ENCODE data around the gene EBNA1BP2. TPM values are rescaled to one million over a fixed set of nuclear protein-coding genes. Genes with fewer than 3 reads are reported as not detected.

The EBNA1BP2 gene, protein sequence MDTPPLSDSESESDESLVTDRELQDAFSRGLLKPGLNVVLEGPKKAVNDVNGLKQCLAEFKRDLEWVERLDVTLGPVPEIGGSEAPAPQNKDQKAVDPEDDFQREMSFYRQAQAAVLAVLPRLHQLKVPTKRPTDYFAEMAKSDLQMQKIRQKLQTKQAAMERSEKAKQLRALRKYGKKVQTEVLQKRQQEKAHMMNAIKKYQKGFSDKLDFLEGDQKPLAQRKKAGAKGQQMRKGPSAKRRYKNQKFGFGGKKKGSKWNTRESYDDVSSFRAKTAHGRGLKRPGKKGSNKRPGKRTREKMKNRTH
- 10 to 100 TPM; 74.0 to 81.7 TPM for total RNA-seq
- 87.9 TPM for polyA plus RNA-seq (ENCODE audit: insufficient read depth, low read depth, low replicate concordance)
- long read RNA-seq, donor 1, transcript EBNA1BP2-201 (9 exons, 1,322 nt): major isoform, 31 of 56 reads
- long read RNA-seq, donor 1, partial matches to known transcripts: 18 of 56 reads
- long read RNA-seq, donor 1, other reads (novel, unspliced or antisense): 0 of 56 reads
- long read RNA-seq, donor 2, transcript EBNA1BP2-201 (9 exons, 1,322 nt): major isoform, 17 of 33 reads
- long read RNA-seq, donor 2, partial matches to known transcripts: 14 of 33 reads
- long read RNA-seq, donor 2, other reads (novel, unspliced or antisense): 0 of 33 reads

DNA sequence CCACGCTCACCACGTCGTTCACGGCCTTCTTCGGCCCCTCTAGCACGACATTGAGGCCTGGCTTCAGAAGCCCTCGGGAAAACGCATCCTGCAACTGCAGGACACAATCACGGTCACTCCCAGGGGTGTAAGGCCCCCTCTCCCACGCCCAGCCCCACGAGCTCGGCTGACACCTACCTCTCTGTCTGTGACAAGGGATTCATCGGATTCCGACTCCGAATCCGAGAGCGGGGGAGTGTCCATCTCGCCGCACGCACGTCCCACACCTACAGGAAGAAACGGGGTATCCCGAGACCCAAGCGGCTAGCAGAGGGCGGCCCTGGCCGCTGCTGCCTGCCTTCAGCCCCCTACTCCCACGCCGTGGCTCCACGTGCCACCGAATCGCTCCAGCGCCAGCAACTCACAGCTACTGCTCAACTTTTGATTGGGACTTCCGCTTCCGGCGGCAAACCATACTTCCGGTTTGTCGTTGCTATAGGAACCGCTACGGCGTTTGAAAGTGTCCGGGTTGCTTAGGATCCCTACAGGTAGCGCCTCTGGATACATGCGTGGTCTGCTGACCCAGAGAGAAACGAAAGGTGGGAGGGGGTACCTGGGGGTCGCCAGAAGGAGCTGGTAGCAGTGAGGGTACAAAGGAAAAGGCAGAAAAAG lies at the start of gene EBNA1BP2, which contains the start of gene CFAP57:
TSS of gene EBNA1BP2 (minus strand) at position 415 of the 651 bp plus-strand sequence. CDS start at position 243, 172 bp downstream.
TSS of gene CFAP57 (plus strand) at position 455 of the 651 bp plus-strand sequence. CDS start 424 bp downstream, outside the sequence.
- DNase-seq: peak; percentile 95
- TF ChIP-seq POLR2A (IDR thresholded peaks at IDR 0.05): no peak
- TF ChIP-seq, protein P1, sequence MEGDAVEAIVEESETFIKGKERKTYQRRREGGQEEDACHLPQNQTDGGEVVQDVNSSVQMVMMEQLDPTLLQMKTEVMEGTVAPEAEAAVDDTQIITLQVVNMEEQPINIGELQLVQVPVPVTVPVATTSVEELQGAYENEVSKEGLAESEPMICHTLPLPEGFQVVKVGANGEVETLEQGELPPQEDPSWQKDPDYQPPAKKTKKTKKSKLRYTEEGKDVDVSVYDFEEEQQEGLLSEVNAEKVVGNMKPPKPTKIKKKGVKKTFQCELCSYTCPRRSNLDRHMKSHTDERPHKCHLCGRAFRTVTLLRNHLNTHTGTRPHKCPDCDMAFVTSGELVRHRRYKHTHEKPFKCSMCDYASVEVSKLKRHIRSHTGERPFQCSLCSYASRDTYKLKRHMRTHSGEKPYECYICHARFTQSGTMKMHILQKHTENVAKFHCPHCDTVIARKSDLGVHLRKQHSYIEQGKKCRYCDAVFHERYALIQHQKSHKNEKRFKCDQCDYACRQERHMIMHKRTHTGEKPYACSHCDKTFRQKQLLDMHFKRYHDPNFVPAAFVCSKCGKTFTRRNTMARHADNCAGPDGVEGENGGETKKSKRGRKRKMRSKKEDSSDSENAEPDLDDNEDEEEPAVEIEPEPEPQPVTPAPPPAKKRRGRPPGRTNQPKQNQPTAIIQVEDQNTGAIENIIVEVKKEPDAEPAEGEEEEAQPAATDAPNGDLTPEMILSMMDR (IDR thresholded peaks at IDR 0.05): no peak
- Histone ChIP-seq H3K4me3 (peak within 1 kb of the TSS; percentile 75 to 83), H3K27me3 (no peaks in the 10 kb centered on the region), H3K4me1 (peaks cover 5% of the 10 kb centered on the region), H3K27ac (no peak within 1 kb of the TSS), H3K9me3 (no peaks in the 10 kb centered on the region), H3K36me3 (ENCODE audit: low read depth, missing control alignments) (no peaks in the 10 kb centered on the region)
- intact Hi-C loops (cut with DNase I; ENCODE audit: low total_unique reads): no loop called here
- 1% methylated on average over 27 to 45 of the region's 45 CpGs for WGBS, 2 donors

DNA sequence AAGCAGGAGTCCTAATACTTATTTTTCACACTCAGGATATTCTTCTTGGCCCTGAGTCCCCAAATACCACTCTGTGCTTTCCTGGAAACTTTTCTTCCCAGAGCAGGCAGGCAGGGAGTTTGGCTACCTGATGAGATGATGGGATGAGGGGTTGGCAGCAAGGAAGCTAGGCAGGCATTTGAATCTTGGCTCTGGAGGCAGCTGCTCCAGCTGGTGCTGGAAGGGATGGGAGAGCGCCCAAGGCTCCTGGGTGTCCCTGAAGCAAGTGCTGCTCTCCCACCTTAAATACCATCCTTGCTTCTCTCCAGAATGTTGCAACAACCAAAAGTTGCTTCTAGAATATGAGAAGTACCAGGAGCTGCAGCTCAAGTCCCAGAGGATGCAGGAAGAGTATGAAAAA lies 49.7 kb upstream of the EBNA1BP2 start:
- Histone ChIP-seq H3K9me3 (no peaks in the 10 kb centered on the region), H3K27me3 (no peaks in the 10 kb centered on the region), H3K4me1 (no peaks in the 10 kb centered on the region), H3K36me3 (ENCODE audit: low read depth, missing control alignments) (no peaks in the 10 kb centered on the region), H3K4me3 (no peak overlapping the region), H3K27ac (no peak overlapping the region)
- TF ChIP-seq POLR2A (IDR thresholded peaks at IDR 0.05): no peak
- TF ChIP-seq, protein P1 (IDR thresholded peaks at IDR 0.05): no peak
- 88 to 100% methylated on average over 1 of the region's 1 CpG for WGBS, 2 donors
- intact Hi-C loops (cut with DNase I; ENCODE audit: low total_unique reads): no loop called here
- DNase-seq: no peak

DNA sequence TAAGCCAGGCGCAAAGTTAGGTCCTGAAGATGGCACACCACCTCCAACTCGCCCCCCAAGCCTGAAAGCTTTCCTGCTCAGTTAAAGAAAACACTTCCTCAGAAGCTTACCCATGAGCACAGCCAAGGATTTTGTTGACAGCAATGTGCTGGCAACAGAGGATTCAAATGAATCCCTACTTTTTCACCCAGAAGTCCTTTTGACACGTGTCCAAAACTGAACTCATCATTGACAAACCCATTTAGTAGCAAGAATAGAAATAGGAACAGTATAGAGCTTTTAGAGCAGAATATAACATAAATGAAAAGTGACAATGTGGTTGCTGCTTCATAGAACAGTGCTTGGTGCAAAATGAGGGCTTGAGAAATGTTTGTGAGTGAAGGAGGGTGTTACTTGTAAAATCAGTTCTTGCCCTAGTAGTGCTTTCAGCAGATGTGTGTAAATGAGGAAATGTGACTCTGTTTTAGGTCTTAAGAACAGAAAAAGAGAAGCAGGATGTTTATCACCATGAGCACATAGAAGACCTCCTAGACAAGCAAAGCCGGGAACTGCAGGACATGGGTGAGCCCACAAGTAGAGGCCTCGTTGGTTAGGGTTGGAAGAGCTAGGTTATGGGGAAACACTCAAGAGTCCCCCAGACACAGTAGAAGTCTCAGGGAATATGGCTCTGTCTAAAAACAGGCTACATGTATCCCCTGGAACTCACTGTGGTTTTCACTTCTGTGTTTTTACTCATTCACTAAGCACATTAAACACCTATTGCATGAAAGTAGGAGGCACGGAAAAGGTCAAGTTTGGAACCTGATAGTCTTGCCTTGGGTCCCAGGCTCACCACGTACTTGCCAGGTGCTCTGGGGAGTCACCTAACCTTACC lies 49.1 kb upstream of the EBNA1BP2 start:
- intact Hi-C loops (cut with DNase I; ENCODE audit: low total_unique reads): no loop called here

GRCh38 chr1:43217747-43218146 lies 45.7 kb upstream of the EBNA1BP2 start:
- H3K4me1 ChIP-seq: no peaks in the 10 kb centered on the region
- intact Hi-C loops (cut with DNase I; ENCODE audit: low total_unique reads): no loop called here
- DNase-seq: no peak
- no peaks in the 10 kb centered on the region for H3K27me3 ChIP-seq
- H3K9me3 ChIP-seq: no peaks in the 10 kb centered on the region
- H3K27ac ChIP-seq: no peak overlapping the region
- no peaks in the 10 kb centered on the region for H3K36me3 ChIP-seq (ENCODE audit: low read depth, missing control alignments)
- TF ChIP-seq, protein P1 (IDR thresholded peaks at IDR 0.05): no peak
- no peak overlapping the region for H3K4me3 ChIP-seq
- WGBS, 2 donors: 87 to 91% methylated on average over 10 of the region's 10 CpGs

More for the DNA sequence above, 49.1 kb upstream of the EBNA1BP2 start:
- Histone ChIP-seq H3K9me3 (no peaks in the 10 kb centered on the region), H3K4me1 (no peaks in the 10 kb centered on the region), H3K27ac (no peak overlapping the region), H3K36me3 (ENCODE audit: low read depth, missing control alignments) (no peaks in the 10 kb centered on the region), H3K27me3 (no peaks in the 10 kb centered on the region), H3K4me3 (no peak overlapping the region)
- DNase-seq: no peak
- TF ChIP-seq, protein P1 (IDR thresholded peaks at IDR 0.05): no peak
- no peak for TF ChIP-seq POLR2A (IDR thresholded peaks at IDR 0.05)
- 79 to 81% methylated on average over 7 of the region's 7 CpGs for WGBS, 2 donors

All from testis (tissue), 5 donors.